Measurements from ENCODE around the gene ABCA7.

- TF ChIP-seq CTCF (IDR thresholded peaks at IDR 0.05; ENCODE audit: insufficient read depth, low read length, poor library complexity, severe bottlenecking) (no peak), EZH2phosphoT487 (conservative IDR thresholded peaks at IDR 0.05; ENCODE audit: low read length) (no peak)
Measured at GRCh38 chr19:1018393-1018792, 21.5 kb upstream of the ABCA7 start.

Data from SU-DHL-6 (cell line).